Measurements from ENCODE around the gene RBM47. TPM values are rescaled to one million over a fixed set of nuclear protein-coding genes. Genes with fewer than 3 reads are reported as not detected.
A peak's percentile ranks its signal among the peaks of the same experiment; 100 is the strongest.

RBM47 gene
- total and polyA plus RNA-seq, 10 of the 15 experiments (the other 5 are each of a cell fraction or from before 2014, with no cell fraction given): 7.9 to 45.0 (median 28.7) TPM

- Histone ChIP-seq H3K27ac (ENCODE audit: control insufficient read depth, insufficient read depth) (peak overlapping the region; percentile 35; the same call in 1 of the 2 replicates), H3K27me3 (replicated peaks in 1 of 2; ENCODE audit: control insufficient read depth in 2 of 2, insufficient read depth in 2 of 2, low read length in 1 of 2) (no peaks in the 10 kb centered on the region), H3K4me2 (ENCODE audit: control insufficient read depth, insufficient read depth) (no peak overlapping the region), H3K4me1 (ENCODE audit: control insufficient read depth, insufficient read depth, low read length) (peaks cover 16% of the 10 kb centered on the region), H3K36me3 (ENCODE audit: control insufficient read depth in 2 of 2, insufficient read depth in 2 of 2, low read length in 1 of 2) (peaks cover 0 to 3% of the 10 kb centered on the region in 2 experiments; a peak in 2 of 4 replicates), H3K9ac (ENCODE audit: control insufficient read depth, insufficient read depth, low read length) (no peak overlapping the region), H3K9me3 (replicated peaks; ENCODE audit: control insufficient read depth, insufficient read depth, low read length) (no peaks in the 10 kb centered on the region), H2AFZ (ENCODE audit: control insufficient read depth, low read depth, low read length) (no peak overlapping the region), H4K20me1 (ENCODE audit: control insufficient read depth, insufficient read depth) (no peaks in the 10 kb centered on the region), H3K4me3 (no peak overlapping the region), H3K79me2 (ENCODE audit: control insufficient read depth, insufficient read depth, low read length) (peaks cover 82% of the 10 kb centered on the region)
- WGBS (ENCODE audit: insufficient coverage, insufficient replicate concordance, low lambda C conversion rate, missing lambda C conversion rate): 65% methylated on average over 2 of the region's 2 CpGs
- TF ChIP-seq SRF (IDR thresholded peaks at IDR 0.05; ENCODE audit: low read depth in 2 of 2, low read length in 2 of 2): no peak
- TF ChIP-seq RELA (IDR thresholded peaks at IDR 0.05; ENCODE audit: borderline replicate concordance, partially characterized antibody): no peak
- POLR2A ChIA-PET: interaction anchor here (1.1 to 2.6 kb wide), 3 partner anchors 8 to 35 kb away, joined by 5 to 9 read pairs (median 6); no protein-coding TSS in a partner anchor
- DNase-seq (ENCODE audit: low read depth, low spot score): no peak
- intact Hi-C loops (cut with micrococcal nuclease; ENCODE audit: unreplicated experiment): no loop called here
- CTCF ChIA-PET: interaction anchor here (1.0 kb wide), 2 partner anchors 19 to 32 kb away, joined by 3 to 4 read pairs; no protein-coding TSS in a partner anchor
- RAD21 ChIA-PET (ENCODE audit: unreplicated experiment): interaction anchor here (1.0 to 1.5 kb wide), 5 partner anchors 36 to 106 kb away, joined by 3 to 4 read pairs (median 4); no protein-coding TSS in a partner anchor
- ATAC-seq: no peak
- no TSS peak for BruUV-seq (replicated peaks)
- SMC1A ChIA-PET (ENCODE audit: uncharacterized antibody, unreplicated experiment): interaction anchor here (0.8 to 1.9 kb wide), 14 partner anchors 8 to 137 kb away, joined by 3 to 10 read pairs (median 4); no protein-coding TSS in a partner anchor
- in situ Hi-C loops (cut with MboI): no loop called here
- no peak for FAIRE-seq
These were observed 16.8 kb downstream of the RBM47 start for GRCh38 chr4:40612831-40613230.

GRCh38 chr4:40612283-40612682 is 17.4 kb downstream of the RBM47 start:
- no peak for ATAC-seq
- WGBS (ENCODE audit: insufficient coverage, insufficient replicate concordance, low lambda C conversion rate, missing lambda C conversion rate): 82% methylated on average over 4 of the region's 4 CpGs
- no TSS peak for BruUV-seq (replicated peaks)
- TF ChIP-seq CREM (IDR thresholded peaks at IDR 0.05; ENCODE audit: low read depth) (no peak), PML (IDR thresholded peaks at IDR 0.05; ENCODE audit: low read length) (no peak), NKRF (conservative IDR thresholded peaks at IDR 0.05) (no peak), POU2F2 (IDR thresholded peaks at IDR 0.05; ENCODE audit: borderline replicate concordance, low read depth, low read length) (no peak), LARP7 (IDR thresholded peaks at IDR 0.05) (no peak), MTA2 (IDR thresholded peaks at IDR 0.05; ENCODE audit: low read depth) (no peak), TCF7 (IDR thresholded peaks at IDR 0.05; ENCODE audit: borderline replicate concordance) (no peak), SUZ12 (IDR thresholded peaks at IDR 0.05; ENCODE audit: unreplicated experiment) (no peak), ZNF24 (IDR thresholded peaks at IDR 0.05) (no peak), NR2F1 (conservative IDR thresholded peaks at IDR 0.05) (no peak), PBX3 (IDR thresholded peaks at IDR 0.05; ENCODE audit: insufficient replicate concordance, low read depth, low read length) (no peak)
- in situ Hi-C loops (cut with MboI) (no loop called here), intact Hi-C loops (cut with micrococcal nuclease; ENCODE audit: unreplicated experiment) (no loop called here)
- DNase-seq (ENCODE audit: low read depth, low spot score): no peak
- Histone ChIP-seq H3K9ac (ENCODE audit: control insufficient read depth, insufficient read depth, low read length) (no peak overlapping the region), H3K4me3 (no peak overlapping the region), H3K4me1 (ENCODE audit: control insufficient read depth, insufficient read depth, low read length) (peaks cover 16% of the 10 kb centered on the region), H2AFZ (ENCODE audit: control insufficient read depth, low read depth, low read length) (no peak overlapping the region), H3K27me3 (replicated peaks in 1 of 2; ENCODE audit: control insufficient read depth in 2 of 2, insufficient read depth in 2 of 2, low read length in 1 of 2) (no peaks in the 10 kb centered on the region), H4K20me1 (ENCODE audit: control insufficient read depth, insufficient read depth) (no peaks in the 10 kb centered on the region), H3K36me3 (ENCODE audit: control insufficient read depth in 2 of 2, insufficient read depth in 2 of 2, low read length in 1 of 2) (peaks cover 0 to 3% of the 10 kb centered on the region in 2 experiments; a peak in 2 of 4 replicates), H3K9me3 (replicated peaks; ENCODE audit: control insufficient read depth, insufficient read depth, low read length) (no peaks in the 10 kb centered on the region), H3K27ac (ENCODE audit: control insufficient read depth, insufficient read depth) (peak overlapping the region; percentile 35; the same call in 1 of the 2 replicates), H3K79me2 (ENCODE audit: control insufficient read depth, insufficient read depth, low read length) (peaks cover 81% of the 10 kb centered on the region), H3K4me2 (ENCODE audit: control insufficient read depth, insufficient read depth) (no peak overlapping the region)
- RAD21 ChIA-PET (ENCODE audit: unreplicated experiment): interaction anchor here (0.6 to 1.5 kb wide), 6 partner anchors 36 to 107 kb away, joined by 3 to 4 read pairs (median 4); no protein-coding TSS in a partner anchor
- SMC1A ChIA-PET (ENCODE audit: uncharacterized antibody, unreplicated experiment): interaction anchor here (0.6 to 1.9 kb wide), 15 partner anchors 9 to 137 kb away, joined by 3 to 10 read pairs (median 4); no protein-coding TSS in a partner anchor
- CTCF ChIA-PET: interaction anchor here (1.0 kb wide), 2 partner anchors 18 to 31 kb away, joined by 3 to 4 read pairs; no protein-coding TSS in a partner anchor
- no peak for FAIRE-seq
- POLR2A ChIA-PET: interaction anchor here (1.0 to 2.6 kb wide), 4 partner anchors 9 to 35 kb away, joined by 3 to 9 read pairs (median 6); no protein-coding TSS in a partner anchor

All from GM12878 (cell line).